GM12801 (cell line): ENCODE data around the gene DMGDH.

Experiments used
- TF ChIP-seq, protein P1 (sequence below): IDR thresholded peaks from one replicate; pipeline ENCODE4 v1.5.1; 2011; ENCODE audit warnings: control low read depth; ENCODE audit not compliant: insufficient read length; ENCODE audit errors: extremely low read depth

Gene DMGDH

DNA sequence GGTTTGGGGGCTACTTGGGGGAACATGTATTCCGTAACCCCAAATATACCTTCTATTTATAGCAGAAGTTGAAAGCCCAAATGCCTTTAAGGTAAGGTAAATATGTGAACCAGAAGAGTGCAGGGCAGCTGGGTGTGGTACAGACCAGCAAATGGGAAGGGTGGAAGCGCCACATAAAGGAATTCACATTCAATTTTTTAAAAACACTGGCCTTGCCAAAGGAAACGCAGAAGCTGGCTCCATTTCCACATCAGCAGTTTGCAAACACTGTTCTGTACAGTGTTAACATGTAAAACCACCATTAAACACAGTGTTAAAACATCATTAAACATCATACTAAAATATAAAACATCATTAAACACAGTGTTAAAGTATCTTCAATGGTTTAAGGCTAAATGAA, 38.6 kb upstream of the DMGDH start:
- TF ChIP-seq, protein P1, sequence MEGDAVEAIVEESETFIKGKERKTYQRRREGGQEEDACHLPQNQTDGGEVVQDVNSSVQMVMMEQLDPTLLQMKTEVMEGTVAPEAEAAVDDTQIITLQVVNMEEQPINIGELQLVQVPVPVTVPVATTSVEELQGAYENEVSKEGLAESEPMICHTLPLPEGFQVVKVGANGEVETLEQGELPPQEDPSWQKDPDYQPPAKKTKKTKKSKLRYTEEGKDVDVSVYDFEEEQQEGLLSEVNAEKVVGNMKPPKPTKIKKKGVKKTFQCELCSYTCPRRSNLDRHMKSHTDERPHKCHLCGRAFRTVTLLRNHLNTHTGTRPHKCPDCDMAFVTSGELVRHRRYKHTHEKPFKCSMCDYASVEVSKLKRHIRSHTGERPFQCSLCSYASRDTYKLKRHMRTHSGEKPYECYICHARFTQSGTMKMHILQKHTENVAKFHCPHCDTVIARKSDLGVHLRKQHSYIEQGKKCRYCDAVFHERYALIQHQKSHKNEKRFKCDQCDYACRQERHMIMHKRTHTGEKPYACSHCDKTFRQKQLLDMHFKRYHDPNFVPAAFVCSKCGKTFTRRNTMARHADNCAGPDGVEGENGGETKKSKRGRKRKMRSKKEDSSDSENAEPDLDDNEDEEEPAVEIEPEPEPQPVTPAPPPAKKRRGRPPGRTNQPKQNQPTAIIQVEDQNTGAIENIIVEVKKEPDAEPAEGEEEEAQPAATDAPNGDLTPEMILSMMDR: no peak

DNA sequence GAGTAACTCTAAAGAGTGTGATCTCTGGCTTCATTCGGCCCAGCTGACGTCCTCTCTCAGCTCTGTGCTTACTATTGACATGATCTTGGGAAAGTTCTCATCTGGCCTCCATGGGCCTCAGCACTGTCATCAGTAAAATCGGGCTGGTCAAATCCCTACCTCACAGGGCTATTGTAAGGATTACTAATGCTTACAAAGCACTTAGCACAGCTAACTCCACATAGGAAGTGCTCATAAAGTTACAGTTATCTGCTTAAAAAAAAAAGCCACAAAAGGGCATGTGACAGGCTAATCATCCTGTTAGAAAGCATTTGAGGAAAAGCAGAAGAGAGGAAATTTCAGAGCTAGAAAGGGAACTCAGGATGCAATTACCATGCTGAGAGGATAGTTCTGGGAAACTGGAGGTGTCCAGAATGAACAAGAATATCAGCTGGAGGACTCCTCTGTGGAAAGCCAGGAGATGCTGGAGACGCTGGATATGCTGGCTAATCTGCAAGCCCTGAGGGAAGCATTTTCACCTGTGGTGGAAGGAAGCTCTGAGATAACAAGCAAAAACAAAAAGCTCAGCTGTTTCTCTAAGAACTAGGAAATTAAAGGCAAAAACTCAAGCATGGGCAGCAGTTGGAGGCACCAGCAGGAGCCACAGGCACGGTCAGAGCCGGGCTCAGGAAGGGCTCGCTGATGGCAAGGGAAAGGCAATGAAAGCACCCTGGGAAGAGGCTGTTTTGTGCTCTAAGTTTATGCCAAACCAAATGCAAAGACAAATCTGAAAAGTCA, 37.7 kb upstream of the DMGDH start:
- TF ChIP-seq, protein P1: no peak

DNA sequence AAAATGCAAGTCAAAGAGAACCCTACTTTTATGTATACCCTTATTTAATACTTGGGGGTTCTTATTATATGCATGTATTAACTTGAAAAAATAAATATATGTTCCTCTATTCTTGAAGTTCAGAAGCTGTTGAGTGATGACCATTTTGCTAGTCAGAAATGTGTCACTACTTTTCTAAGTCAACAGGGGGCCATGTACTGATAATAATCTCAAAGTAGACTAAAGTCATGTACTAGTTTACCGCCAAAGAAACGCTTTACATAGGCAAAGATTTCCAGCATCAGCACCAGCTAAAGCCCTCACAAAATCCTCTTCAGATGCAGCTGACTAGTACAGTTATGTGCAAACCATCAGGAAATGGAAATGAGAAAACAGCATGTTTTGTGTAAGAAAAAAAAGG, 36.4 kb upstream of the DMGDH start:
- TF ChIP-seq, protein P1: no peak

DNA sequence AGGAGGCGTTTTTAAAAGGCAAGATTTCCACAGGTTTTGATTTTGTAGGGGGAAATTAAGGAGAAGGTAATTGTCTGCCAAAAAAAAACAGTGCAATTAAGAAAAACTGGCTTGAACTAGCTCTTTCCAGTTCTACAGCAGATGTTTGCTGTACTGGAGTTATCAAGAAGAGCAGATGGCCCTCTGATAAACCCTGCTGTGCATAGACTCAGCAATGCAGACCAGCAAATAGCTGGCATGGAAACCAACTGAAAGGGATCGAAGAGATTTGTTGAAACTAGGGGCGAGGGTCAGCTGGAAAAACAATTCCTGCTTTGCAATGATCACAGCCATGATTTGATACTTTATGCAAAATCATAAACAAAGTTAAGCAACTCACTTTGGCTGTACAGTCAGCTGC, 24.3 kb upstream of the DMGDH start:
- TF ChIP-seq, protein P1: no peak

DNA sequence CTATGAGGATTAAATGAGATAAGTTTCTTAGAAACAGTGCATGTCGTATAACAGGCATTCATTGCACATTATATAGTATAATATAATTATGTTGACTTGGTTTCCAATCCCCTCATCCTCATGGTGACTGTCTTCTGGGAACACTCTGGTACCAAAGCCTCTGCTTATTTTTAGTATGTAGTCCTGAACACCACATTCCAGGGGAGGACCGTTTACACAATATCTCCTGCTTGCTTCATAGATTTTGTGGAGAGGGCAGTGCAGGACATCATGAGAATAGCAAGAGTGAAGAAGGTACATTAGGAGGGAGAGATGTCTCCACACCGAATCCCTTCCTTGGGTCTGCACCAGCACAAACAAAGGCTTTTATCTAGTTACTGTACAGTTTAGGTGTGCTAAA, 21.6 kb upstream of the DMGDH start:
- TF ChIP-seq, protein P1: no peak

DNA sequence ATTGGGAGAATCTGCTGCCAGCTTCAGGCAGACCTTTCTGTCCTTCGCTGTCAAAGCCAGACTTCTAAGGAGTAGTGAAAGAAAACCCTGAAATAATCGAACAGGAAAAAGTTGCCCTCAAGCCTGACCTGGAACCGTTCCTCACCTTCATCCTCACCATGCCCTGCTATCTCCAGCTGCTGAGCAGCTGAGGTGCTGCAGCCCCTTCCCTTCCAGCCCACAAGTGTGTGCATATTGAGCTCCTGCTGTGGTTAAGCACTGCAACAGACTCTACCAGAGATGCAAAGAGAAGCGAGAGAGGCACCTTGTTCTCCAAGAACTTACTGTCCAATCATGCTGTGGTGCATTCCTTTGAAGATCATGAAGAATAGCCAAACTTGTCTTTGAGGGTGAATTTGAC, 19.0 kb upstream of the DMGDH start:
- TF ChIP-seq, protein P1: no peak

DNA sequence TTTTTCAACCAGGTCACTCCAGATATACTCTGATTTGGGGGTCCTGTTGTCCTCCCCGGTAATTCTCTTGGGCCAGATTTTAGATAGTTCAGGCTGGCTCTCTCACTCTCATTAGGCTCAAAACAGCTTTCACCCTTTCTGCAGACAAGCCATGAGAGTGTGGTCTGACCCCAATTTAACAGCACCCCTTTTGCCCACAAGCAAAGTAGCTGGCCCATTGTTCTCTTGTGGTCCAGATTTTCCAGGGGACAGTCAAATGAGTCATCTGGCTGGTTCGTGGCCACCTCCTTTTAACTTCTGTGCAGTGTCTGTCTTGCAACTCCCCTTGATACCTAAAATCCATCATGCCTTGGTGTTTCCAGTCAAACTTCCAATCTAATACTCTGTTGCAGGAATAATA, 16.6 kb upstream of the DMGDH start:
- TF ChIP-seq, protein P1: no peak
